AML-193 (cell line): ENCODE results near the gene SLC35F4.
"Not testable (repeated sequence)": the region's sequence is repeated elsewhere in the genome, so short reads cannot be mapped to it uniquely, and the experiment has no call there.

ENCODE experiments used
- DNase-seq, 2 experiments: peaks; one replicate each; lab custom pipeline; 2025; lab: John Stamatoyannopoulos, UW

The SLC35F4 gene

DNA sequence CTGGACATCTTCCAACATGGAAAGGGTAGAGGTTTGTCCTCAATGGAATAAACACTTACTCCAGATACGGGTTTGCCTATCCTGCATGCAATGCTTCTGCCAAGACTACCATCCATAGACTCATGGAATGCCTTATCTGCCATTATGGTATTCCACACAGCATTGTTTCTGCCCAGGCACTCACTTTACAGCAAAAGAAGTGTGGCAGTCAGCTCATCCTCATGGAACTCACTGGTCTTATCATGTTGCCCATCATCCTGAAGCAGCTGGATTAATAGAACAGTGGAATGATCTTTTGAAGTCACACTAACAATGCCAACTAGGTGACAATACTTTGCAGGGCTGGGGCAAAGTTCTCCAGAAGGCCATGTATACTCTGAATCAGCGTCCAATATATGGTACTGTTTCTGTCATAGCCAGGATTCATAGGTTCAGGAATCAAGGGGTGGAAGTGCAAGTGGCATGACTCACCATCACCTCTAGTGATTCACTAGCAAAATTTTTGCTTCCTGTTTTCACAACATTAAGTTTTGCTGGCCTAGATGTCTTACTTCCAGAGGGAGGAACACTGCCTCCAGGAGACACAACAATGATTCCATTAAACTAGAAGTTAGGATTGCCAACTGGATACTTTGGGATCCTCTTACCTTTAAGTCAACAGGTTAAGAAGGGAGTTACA is 140.4 kb downstream of the SLC35F4 start:
- no peak for DNase-seq

DNA sequence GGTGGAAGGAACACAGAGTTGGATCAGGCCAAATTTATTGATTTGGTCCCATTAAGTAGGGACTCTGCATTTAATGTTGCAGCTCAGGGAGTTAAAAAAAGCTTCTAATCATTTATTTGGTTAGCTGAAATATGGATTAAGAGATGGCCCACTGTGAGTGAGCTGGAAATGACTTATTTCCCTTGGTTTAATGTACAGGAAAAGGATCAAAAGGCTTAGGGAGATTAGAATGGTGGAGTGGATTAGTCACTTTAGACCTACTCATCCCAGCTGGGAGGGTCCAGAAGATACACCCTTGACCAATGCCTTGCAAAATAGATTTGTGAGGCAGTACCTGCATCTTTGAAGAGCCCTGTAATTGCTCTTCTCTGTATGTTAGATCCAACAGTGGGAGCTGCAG is 143.8 kb downstream of the SLC35F4 start:
- DNase-seq: not testable (repeated sequence)

DNA sequence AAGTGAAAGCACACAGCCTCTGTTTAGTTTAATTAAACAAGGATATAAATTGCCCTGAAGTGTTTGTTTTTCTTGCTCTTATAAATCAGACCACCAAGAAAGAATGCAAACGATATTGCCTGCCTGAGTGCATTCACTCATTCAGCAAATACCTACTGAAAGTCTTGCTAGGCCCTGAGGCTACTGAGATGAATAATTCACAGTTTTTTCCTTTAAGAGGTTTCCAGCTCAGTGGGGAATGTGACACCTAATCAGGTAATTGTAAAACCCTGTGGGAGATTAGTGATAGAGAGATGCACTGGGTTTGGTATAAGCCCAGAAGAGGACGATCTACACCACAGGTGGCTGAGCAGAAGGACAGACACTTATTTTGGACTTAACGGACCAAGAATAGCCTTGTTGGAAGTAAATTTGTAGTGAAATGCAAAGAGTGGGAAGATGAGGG is 151.4 kb downstream of the SLC35F4 start:
- DNase-seq: no peak

DNA sequence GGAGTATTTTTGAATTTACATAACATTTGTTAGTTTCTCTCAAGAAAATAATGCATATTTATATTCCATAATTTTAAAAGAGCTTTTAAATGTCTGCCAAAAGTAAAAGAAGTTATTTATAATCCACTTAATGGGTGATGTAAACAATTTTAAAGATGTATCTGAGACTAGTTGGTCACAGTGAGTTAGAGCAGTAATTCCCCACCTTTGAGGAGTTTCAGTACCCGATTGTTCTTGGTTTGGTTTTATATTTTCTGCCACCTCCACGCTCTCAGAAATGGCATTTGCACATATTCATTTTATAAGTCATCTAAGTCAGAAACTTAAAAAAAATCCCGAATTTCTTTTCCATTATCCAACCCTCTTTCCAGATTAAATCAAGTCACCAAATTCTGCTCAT is 153.2 kb downstream of the SLC35F4 start:
- no peak for DNase-seq

DNA sequence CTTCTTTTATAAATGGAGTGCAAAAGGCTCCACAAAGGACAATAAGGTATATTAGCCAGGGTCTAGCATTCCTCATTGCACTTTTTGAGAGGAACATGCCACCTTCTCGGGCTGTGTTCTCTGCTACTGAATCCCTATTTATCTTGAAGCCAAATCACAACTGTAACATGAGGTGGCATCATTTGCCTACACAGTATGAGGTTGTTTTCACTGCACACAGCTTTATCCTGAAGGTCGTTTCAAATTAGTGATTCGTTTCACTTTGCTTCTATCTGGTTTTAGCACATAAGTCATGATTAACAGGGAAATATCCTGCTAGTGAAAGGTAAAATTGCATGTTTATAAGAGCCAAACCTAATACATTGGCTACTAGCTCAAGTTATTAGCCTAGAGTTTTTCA is 153.8 kb downstream of the SLC35F4 start:
- DNase-seq: no peak

DNA sequence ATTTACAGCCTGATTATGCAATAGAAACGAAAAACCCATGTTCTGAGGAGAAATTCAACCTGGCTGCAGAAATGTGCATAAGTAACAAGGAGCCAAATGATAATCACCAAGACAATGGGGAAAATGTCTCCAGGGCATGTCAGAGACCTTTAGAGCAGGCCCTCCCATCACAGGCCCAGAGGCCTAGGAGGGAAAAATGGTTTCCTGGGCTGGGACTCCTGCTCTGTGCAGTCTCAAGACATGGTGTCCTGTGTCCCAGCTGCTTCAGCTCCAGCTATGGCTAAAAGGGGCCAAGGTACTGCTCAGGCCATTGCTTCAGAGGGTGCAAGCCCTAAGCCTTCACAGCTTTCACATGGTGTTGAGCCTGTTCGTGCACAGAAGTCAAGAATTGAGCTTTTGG is 156.0 kb downstream of the SLC35F4 start:
- no peak for DNase-seq

DNA sequence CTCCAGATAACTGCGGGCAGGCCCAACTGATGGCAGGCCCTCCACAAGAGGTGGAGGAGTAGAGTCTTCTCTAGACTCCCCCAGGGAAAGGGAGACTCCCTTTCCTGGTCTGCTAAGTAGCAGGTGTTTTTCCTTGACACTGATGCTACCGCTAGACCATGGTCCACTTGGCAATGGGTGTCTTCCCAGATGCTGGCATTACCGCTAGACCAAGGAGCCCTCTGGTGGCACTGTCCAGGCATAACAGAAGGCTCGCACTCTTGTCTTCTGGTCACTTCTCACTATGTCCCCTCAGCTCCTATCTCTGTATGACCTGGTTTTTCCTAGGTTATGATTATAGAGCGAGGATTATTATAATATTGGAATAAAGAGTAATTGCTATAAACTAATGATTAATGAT is 156.8 kb downstream of the SLC35F4 start:
- DNase-seq: not testable (repeated sequence)

DNA sequence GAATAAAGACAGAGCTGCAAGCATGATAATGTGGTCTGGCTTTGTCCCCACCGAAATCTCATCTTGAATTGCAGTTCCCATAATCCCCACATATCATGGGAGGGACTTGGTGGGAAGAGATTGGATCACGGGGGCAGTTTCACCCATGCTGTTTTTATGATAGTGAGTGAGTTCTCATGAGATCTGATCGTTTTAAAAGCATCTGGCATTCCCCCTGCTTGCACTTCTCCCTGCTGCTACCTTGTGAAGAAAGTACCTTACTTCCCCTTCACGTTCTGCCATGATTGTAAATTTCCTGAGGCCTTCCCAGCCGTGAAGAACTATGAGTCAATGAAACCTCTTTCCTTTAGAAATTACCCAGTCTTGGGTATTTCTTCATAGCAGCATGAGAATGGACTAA is 158.7 kb downstream of the SLC35F4 start:
- DNase-seq: no peak

DNA sequence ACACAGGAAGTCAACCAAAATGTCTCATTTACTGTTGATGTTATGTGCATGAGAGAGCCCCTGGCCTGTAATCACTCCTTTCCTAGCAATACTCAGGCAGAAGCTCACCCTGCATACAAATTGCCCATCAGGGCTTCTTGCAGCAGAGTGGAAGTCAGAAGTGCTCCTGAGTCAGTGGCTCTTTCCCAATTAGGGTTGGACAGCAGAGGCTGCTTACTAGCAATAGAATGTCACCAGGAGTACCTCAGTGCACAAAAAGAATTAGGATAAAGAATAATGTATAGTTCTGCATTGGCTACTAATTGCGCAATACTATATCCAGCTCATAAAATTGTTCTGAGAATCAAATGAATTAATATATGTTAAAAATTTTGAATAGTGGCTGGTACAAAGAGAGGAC is 161.1 kb downstream of the SLC35F4 start:
- DNase-seq: no peak

DNA sequence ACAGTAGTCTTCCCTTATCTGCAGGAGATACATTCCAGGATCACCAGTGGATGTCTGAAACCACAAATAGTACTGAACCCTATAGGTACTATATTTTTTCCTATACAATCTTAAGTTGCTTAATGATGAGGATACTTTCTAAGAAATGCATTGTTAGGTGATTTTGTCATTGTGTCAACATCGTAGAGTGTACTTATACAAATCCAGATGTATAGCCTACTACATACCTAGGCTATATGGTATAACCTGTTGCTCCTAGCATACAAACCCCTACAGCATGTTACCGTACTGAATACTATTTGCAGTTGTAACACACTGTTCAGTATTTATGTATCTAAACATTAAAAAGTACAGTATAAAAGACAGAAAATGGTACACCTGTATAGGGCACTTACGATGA is 165.9 kb downstream of the SLC35F4 start:
- no peak for DNase-seq

DNA sequence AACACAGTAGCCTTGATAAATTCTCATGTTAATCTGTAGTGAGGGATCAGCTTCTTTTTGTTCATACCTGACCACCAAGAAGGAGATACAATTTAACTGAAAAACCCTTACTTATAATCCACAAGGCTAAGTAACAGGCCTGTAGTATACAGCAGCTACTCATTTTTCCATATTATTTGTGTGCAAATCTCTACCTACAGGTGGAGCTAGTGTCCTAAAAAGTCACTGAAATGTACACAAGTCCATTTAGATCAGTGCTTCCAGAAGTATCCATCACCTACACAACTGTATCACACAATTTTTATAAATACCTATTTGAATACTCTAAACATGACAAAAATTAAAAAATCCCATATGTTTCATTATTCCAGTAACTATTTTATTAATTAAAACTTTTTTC is 173.2 kb downstream of the SLC35F4 start:
- DNase-seq: peak; percentile 26 to 42

DNA sequence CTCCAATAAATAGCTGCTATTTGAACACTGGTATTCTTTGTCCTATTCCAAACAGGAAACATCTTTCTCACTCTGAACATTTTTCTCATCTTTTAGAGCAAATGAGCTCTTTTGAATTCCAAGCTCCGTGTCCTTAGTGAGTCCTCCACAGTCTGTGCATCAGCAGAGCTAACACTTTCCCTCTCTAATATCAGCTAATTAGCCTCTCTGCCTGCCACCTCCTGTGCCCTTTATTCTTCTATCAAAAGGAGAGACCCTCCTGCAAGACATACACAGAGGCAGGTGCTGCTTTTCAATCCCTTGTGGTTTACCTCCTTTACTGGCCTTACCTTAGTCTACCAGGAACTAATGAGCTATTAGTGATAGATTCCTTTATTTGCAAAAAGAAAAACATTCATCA is 178.5 kb downstream of the SLC35F4 start:
- no peak for DNase-seq

DNA sequence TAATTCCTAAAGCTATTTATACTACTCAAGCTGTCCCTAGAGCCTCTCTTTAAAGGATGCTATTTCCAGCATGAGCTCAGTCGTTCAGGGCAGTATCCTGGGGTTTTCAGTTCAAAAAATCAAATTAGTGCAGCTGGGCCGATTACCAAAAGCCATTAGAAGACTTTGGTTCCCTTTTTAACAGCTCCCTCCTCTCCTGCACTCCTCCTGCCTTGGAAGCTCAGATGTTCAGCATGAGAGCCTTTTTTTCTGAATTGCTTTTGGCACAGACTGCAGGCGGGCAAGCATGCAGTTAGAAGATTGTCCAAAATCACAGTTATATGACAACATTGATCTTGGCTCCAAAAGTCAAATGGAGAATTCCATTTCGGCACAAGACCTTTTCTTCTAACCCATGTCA is 179.6 kb downstream of the SLC35F4 start:
- DNase-seq: no peak

DNA sequence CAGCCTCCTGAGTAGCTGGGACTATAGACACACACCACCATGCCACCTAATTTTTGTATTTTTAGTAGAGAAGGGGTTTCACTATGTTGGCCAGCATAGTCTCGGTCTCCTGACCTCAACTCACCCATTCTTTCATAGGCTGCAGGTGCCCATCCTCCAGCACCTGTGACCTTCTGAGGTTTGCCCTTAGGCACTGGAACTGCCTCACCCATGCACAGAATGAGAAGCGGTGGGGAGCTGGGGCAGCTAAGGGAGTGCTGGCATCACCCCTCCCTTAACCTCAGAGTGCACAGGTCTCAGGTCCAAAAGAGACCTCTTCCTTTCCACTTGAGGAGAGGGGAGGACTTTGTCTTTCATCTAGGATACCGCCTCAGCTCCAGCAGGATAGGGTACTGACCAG is 194.9 kb downstream of the SLC35F4 start:
- DNase-seq: no peak

DNA sequence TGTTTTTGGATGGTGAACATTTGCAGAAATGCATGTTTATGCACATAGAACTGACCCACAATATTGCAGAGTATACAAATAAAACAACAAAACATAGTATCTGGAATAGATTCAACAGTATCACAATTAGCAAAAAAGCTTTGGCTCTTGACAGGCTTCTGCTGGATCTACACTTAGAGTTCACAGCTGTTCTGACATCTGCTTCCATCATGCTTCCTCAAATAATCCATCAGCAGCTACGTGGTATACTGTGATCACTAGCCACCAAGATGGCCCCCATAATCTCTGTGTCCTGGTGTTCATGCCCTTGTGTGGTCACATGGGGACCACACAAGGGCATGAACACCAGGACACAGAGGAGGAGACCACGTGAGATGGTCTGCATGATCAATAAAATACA is 205.7 kb downstream of the SLC35F4 start:
- no peak for DNase-seq

DNA sequence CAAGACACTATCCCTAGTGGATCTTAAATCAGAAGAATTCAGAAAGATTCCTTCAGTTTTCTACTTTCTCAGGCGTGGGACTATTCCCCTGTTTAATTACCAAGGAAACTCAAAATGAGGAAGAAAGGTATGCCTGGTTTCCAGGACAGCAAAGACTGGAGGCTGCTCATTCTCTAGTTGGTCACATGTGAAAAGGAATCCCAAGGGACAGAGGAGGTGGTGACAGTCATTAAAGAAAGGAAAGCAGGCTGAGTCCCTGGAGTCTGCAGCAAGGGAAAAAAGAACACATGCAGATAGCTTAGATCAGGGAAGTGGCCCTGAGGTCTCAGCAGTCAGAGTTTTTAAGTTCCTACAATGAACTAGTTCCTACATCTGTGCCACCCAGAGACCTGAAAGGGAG is 206.8 kb downstream of the SLC35F4 start:
- DNase-seq: no peak

DNA sequence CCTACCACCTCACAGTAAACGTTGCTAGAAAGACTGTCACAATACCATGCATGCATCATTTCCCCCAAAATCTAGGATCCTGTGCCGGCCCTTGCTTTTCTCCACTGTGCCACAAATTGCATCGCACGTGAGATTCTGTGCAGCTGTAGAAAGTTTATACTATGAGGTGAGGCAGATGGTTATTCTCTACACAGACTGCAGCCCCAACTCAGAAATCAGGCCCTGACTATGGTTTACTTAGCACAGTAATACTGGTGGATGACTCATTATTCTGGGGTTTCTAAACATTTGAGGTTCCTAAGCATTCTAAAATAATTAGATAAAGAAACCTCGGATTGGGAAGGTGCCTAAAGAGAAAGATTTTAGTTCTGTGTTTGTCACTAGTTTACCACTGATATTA is 208.4 kb downstream of the SLC35F4 start:
- no peak for DNase-seq

DNA sequence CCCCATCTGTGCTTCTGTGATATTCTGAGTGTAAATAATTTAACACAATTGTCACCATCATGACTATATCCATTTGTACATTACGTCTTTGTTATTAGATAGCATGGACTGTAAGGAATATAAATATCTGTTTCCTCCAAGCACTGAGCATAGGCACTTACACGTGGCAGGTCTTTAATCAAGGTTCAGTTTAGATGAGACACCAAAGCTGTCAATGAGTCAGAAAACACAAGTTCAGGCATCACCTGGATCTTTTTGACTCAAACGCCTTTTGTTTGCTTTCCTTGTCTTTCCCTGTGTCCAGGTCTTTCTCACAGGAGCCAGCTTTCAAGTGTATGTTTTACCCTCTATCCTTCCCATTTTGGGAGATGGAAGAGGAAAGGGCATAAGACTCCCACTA is 209.0 kb downstream of the SLC35F4 start:
- no peak for DNase-seq

DNA sequence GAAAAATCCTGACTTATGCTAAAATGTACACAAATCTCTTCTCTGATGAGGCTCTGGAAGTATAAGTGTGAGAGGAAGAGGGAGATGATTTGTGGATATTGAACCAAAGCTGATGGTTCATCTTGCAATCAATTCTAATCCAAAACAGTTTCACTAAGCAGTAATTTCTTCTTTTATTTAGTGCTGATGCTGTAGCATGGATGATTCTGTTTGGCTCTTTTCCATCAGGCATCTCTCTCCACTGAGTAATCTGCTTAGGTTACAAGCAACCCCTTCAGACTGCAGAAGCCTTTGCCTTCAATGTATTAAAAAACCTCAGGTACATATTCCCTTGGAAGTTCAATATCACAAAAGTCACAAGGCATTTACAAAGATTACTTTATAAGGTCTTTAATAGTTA is 213.1 kb downstream of the SLC35F4 start:
- no peak for DNase-seq

DNA sequence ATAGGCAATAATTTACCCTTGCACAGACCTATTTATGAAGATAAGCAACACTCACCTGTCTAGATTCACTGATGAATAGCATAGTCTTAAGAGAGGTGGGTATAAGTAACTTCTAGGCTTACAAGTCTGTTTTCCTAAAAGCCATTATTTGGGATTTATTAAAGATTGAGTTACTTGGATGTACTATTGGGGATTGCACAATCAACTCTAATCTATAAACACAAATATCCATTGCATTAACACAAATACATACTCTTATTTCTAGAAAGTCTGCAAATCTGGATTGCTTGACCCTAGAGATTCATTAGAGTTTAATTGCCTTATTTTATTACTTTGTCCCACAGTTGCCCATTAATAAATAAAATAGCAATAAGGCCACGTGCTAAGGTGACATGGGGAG is 224.1 kb downstream of the SLC35F4 start:
- DNase-seq: no peak

DNA sequence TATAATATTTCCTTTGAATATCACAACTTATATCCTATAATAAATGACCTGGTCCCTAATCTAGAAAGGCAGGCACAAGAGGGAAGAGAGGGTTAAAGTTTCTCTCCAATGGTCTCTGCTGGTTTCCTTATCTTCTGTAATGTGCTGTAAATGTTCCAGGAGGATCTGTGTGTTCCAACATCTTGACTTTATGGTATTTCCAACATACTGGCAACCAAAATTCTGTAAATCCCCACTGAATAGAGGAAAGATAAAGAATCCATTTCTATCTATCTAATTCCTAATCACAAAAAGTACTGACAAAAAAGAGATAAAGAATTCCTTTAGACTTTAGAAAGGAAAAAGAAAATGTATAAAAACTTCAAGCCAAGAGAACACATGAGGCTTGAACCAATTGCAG is 225.9 kb downstream of the SLC35F4 start:
- DNase-seq: no peak

DNA sequence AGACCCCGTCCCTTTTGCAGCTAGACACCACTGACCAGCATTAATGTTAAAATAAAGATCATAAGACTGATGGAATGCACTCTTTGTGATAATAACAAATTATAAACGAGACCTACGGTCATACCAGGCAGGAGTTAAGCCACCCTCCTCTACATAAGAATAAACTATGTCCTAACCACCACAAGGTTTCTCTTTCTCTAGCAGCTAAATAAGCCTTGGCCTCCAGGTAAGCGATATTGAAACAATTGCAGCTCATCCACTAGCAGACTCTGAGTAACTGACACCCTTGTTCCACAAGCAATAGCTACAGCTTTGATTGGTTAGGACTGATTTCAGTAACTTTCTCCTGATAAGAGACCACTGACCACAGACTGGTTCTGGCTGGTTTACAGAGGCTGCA is 228.0 kb downstream of the SLC35F4 start:
- DNase-seq: no peak

DNA sequence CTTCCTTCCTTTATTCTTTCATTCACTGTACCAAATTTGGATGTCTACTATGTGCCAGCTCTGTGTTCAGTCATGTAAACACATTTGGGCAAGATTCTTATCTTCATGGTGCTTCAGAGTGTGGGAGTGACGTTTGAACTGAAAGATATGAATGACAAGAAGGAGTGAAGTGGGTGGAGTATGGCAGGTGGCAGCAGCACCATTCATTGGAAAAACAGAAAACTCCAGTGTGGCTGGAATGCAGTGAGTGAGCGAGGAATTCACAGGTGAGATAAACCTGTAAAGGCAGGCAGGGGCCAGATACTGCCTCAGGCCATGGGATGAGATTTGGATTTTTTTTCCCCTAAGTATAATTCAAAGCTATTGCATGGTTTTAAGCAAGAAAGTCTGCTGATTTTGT is 231.6 kb downstream of the SLC35F4 start:
- DNase-seq: no peak

DNA sequence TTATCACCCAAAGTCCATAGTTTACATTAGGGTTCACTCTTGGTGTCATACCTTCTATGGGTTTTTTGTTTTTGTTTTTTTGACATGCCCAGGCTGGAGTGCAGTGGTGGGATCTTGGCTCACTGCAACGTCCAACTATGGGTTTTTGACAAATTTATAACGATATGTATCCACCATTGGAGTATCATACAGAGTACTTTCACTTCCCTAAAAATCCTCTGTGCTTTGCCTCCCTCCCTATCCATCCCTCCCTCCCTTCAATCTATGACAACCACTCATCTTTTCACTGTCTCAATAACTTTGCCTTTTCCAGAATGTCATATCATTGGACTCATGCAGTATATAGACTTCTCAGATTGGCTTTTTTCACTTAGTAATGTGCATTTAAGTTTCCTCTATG is 233.2 kb downstream of the SLC35F4 start:
- DNase-seq: no peak

DNA sequence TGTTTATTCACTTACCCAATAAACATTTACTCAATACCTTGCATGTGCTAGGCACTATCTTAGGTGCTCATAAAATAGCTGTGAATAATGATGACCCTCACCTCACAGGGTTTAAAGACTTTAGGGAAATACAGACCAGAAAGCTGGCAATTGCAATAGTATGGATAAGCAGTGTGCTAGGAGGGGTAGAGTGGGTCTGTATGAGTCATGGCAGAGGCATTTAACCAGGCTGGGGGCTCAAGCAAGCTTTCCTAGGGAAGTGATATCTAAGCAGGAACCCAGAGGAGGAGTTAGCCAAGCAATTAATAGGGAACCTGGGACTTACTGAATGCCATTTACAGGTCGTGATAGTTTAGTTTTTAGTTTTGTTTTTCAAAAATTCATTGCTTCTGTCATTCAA is 248.4 kb downstream of the SLC35F4 start:
- no peak for DNase-seq
